ENCODE measurements around the gene CUX1. TPM values are rescaled to one million over a fixed set of nuclear protein-coding genes. Genes with fewer than 3 reads are reported as not detected.

The CUX1 gene
- total and polyA plus RNA-seq, 2 of the 13 experiments (the other 11 are each of a cell fraction or from before 2014, with no cell fraction given), result 13.7 to 14.9 TPM

DNA sequence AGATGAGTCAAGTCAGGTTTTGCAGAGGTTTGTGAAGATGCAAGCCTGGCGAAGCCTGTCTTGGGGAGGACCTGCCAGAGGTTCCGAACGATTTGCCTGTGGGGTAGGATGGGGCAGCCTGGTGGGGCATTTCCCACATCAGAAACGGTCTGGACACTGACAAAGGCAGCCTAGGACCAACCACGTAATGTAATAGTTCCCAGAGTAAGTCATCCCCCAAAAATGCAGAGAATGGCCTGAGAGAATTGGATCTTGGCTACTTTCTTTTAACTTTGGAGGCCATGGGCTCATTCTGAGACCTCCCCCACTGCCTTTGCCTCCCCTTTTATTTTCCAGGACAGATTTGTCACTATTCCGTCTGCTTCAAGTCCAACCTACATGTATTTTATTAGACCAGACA lies 300.3 kb downstream of the CUX1 start (continued):
- TF ChIP-seq, protein P1, sequence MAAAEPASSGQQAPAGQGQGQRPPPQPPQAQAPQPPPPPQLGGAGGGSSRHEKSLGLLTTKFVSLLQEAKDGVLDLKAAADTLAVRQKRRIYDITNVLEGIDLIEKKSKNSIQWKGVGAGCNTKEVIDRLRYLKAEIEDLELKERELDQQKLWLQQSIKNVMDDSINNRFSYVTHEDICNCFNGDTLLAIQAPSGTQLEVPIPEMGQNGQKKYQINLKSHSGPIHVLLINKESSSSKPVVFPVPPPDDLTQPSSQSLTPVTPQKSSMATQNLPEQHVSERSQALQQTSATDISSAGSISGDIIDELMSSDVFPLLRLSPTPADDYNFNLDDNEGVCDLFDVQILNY (CRISPR knock-in tag; conservative IDR thresholded peaks at IDR 0.05), result no peak
- TF ChIP-seq GTF2F1 (IDR thresholded peaks at IDR 0.05; ENCODE audit: low read length), result no peak
- TF ChIP-seq, protein P2, sequence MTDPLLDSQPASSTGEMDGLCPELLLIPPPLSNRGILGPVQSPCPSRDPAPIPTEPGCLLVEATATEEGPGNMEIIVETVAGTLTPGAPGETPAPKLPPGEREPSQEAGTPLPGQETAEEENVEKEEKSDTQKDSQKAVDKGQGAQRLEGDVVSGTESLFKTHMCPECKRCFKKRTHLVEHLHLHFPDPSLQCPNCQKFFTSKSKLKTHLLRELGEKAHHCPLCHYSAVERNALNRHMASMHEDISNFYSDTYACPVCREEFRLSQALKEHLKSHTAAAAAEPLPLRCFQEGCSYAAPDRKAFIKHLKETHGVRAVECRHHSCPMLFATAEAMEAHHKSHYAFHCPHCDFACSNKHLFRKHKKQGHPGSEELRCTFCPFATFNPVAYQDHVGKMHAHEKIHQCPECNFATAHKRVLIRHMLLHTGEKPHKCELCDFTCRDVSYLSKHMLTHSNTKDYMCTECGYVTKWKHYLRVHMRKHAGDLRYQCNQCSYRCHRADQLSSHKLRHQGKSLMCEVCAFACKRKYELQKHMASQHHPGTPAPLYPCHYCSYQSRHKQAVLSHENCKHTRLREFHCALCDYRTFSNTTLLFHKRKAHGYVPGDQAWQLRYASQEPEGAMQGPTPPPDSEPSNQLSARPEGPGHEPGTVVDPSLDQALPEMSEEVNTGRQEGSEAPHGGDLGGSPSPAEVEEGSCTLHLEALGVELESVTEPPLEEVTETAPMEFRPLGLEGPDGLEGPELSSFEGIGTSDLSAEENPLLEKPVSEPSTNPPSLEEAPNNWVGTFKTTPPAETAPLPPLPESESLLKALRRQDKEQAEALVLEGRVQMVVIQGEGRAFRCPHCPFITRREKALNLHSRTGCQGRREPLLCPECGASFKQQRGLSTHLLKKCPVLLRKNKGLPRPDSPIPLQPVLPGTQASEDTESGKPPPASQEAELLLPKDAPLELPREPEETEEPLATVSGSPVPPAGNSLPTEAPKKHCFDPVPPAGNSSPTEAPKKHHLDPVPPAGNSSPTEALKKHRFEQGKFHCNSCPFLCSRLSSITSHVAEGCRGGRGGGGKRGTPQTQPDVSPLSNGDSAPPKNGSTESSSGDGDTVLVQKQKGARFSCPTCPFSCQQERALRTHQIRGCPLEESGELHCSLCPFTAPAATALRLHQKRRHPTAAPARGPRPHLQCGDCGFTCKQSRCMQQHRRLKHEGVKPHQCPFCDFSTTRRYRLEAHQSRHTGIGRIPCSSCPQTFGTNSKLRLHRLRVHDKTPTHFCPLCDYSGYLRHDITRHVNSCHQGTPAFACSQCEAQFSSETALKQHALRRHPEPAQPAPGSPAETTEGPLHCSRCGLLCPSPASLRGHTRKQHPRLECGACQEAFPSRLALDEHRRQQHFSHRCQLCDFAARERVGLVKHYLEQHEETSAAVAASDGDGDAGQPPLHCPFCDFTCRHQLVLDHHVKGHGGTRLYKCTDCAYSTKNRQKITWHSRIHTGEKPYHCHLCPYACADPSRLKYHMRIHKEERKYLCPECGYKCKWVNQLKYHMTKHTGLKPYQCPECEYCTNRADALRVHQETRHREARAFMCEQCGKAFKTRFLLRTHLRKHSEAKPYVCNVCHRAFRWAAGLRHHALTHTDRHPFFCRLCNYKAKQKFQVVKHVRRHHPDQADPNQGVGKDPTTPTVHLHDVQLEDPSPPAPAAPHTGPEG (CRISPR knock-in tag; IDR thresholded peaks at IDR 0.05), result no peak
- TF ChIP-seq PRPF4 (IDR thresholded peaks at IDR 0.05; ENCODE audit: low read depth, low read length, poor library complexity, severe bottlenecking), result no peak
- no peak for TF ChIP-seq RELA (CRISPR knock-in tag; IDR thresholded peaks at IDR 0.05)
- no peak for TF ChIP-seq RAD21 (CRISPR knock-in tag; IDR thresholded peaks at IDR 0.05)
- TF ChIP-seq THYN1 (CRISPR knock-in tag; IDR thresholded peaks at IDR 0.05; ENCODE audit: borderline replicate concordance, low read depth), result no peak
- no peak for TF ChIP-seq ZNF251 (CRISPR knock-in tag; IDR thresholded peaks at IDR 0.05)
- TF ChIP-seq, protein P3, sequence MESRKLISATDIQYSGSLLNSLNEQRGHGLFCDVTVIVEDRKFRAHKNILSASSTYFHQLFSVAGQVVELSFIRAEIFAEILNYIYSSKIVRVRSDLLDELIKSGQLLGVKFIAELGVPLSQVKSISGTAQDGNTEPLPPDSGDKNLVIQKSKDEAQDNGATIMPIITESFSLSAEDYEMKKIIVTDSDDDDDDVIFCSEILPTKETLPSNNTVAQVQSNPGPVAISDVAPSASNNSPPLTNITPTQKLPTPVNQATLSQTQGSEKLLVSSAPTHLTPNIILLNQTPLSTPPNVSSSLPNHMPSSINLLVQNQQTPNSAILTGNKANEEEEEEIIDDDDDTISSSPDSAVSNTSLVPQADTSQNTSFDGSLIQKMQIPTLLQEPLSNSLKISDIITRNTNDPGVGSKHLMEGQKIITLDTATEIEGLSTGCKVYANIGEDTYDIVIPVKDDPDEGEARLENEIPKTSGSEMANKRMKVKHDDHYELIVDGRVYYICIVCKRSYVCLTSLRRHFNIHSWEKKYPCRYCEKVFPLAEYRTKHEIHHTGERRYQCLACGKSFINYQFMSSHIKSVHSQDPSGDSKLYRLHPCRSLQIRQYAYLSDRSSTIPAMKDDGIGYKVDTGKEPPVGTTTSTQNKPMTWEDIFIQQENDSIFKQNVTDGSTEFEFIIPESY (CRISPR knock-in tag; IDR thresholded peaks at IDR 0.05), result no peak
- TF ChIP-seq, protein P4, sequence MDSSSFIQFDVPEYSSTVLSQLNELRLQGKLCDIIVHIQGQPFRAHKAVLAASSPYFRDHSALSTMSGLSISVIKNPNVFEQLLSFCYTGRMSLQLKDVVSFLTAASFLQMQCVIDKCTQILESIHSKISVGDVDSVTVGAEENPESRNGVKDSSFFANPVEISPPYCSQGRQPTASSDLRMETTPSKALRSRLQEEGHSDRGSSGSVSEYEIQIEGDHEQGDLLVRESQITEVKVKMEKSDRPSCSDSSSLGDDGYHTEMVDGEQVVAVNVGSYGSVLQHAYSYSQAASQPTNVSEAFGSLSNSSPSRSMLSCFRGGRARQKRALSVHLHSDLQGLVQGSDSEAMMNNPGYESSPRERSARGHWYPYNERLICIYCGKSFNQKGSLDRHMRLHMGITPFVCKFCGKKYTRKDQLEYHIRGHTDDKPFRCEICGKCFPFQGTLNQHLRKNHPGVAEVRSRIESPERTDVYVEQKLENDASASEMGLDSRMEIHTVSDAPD (CRISPR knock-in tag; IDR thresholded peaks at IDR 0.05), result no peak
- TF ChIP-seq JDP2 (CRISPR knock-in tag; IDR thresholded peaks at IDR 0.05; ENCODE audit: borderline replicate concordance), result no peak
- no peak for TF ChIP-seq POLR2AphosphoS5 (IDR thresholded peaks at IDR 0.05; ENCODE audit: low read depth, low read length)
